CD4-positive, alpha-beta memory T cell (primary cell): ENCODE measurements around the gene C1orf87. TPM values are rescaled to one million over a fixed set of nuclear protein-coding genes. Genes with fewer than 3 reads are reported as not detected.

Source experiments
- CTCF ChIA-PET: fragments of 350-600 bp; sonication (Branson Sonifier 250); formaldehyde crosslinking; loops from one replicate; lab custom pipeline; 2021; ENCODE audit warnings: inconsistent platforms; ENCODE audit not compliant: partially characterized antibody; lab: Charles Lee
- POLR2A ChIA-PET: fragments of 350-600 bp; sonication (Branson Sonifier 250); formaldehyde crosslinking; loops from one replicate; lab custom pipeline; 2021; ENCODE audit not compliant: partially characterized antibody; lab: Charles Lee
- DNase-seq, 5 donors: peaks; one replicate each; pipeline versions ENCODE4 v3.0.0 to v3.0.0-alpha.2; 2020 to 2022; ENCODE audit warnings: mixed read lengths in 1 of 5
- H3K27ac ChIP-seq: one replicate; pipeline ENCODE4 v1.7.0; 2013; ENCODE audit warnings: low read depth, low read length
- H3K27me3 ChIP-seq: 2 replicates; pipeline ENCODE4 v1.7.0; 2013; ENCODE audit warnings: mild to moderate bottlenecking, low read length, moderate library complexity; ENCODE audit not compliant: insufficient read depth
- H3K36me3 ChIP-seq: 2 replicates; pipeline ENCODE4 v1.7.0; 2013; ENCODE audit warnings: mild to moderate bottlenecking, low read length, moderate library complexity; ENCODE audit not compliant: insufficient read depth
- H3K4me1 ChIP-seq: 2 replicates; pipeline ENCODE4 v1.7.0; 2013; ENCODE audit warnings: mild to moderate bottlenecking, low read length, moderate library complexity; ENCODE audit not compliant: insufficient read depth
- H3K4me3 ChIP-seq, 2 donors: one replicate each; pipeline ENCODE4 v1.7.0; 2013; ENCODE audit warnings: low read length in 2 of 2, mild to moderate bottlenecking in 1 of 2
- H3K9me3 ChIP-seq, 2 donors: one replicate each; pipeline ENCODE4 v1.7.0; 2013; ENCODE audit warnings: low read length in 2 of 2, control low read depth in 1 of 2; ENCODE audit not compliant: control insufficient read depth in 1 of 2
- H3K27ac Mint-ChIP-seq, 7 donors: one replicate each; pipeline ENCODE4 v1.8.0; 2020 to 2021; ENCODE audit warnings: mixed read lengths in 7 of 7, mild to moderate bottlenecking in 6 of 7, inconsistent platforms in 3 of 7, moderate library complexity in 3 of 7
- H3K27me3 Mint-ChIP-seq, 2 donors: one replicate each; pipeline ENCODE4 v1.8.0; 2020 to 2021; ENCODE audit warnings: mixed read lengths in 2 of 2
- H3K36me3 Mint-ChIP-seq, 2 donors: one replicate each; pipeline ENCODE4 v1.8.0; 2020 to 2021; ENCODE audit warnings: mixed read lengths in 2 of 2, inconsistent platforms in 1 of 2, mild to moderate bottlenecking in 1 of 2
- H3K4me1 Mint-ChIP-seq, 4 donors: one replicate each; pipeline ENCODE4 v1.8.0; 2020 to 2021; ENCODE audit warnings: mixed read lengths in 4 of 4, mild to moderate bottlenecking in 1 of 4
- H3K4me3 Mint-ChIP-seq, 8 donors: one replicate each; pipeline ENCODE4 v1.8.0; 2020 to 2021; ENCODE audit warnings: mixed read lengths in 8 of 8, mild to moderate bottlenecking in 7 of 8, moderate library complexity in 6 of 8, inconsistent platforms in 3 of 8
- H3K9me3 Mint-ChIP-seq, 8 donors: one replicate each; pipeline ENCODE4 v1.8.0; 2020 to 2021; ENCODE audit warnings: mixed read lengths in 8 of 8, mild to moderate bottlenecking in 5 of 8, inconsistent platforms in 3 of 8, moderate library complexity in 1 of 8
- intact Hi-C: fragments of 100-400 bp; cut with micrococcal nuclease; formaldehyde crosslinking; loops from one replicate; pipeline ENCODE4 v1.15.1; 2023
- polyA plus RNA-seq, 2 donors: library from polyadenylated mRNA; unstranded; fragments of 300-500 nt; fragmentation: Illumina TruSeq; gene quantifications; one replicate each; pipeline ENCODE4 v1.2.3, GENCODE V29; 2021
- total RNA-seq, 2 experiments: library from RNA; stranded (reverse); gene quantifications; one replicate each; pipeline ENCODE4 v1.2.3, GENCODE V29; 2021

Gene C1orf87
- not detected for total RNA-seq
- polyA plus RNA-seq: not detected

GRCh38 chr1:60073605-60074278 is at the start of gene C1orf87:
Gene C1orf87 (minus strand): TSS chr1:60073770. CDS start chr1:60072643, 1,127 bp downstream.
- Mint-ChIP-seq H3K4me1 (no peaks in the 10 kb centered on the region), H3K9me3 (peaks cover 0 to 5% (median 0%) of the 10 kb centered on the region in 8 donors), H3K27ac (no peak within 1 kb of the TSS), H3K36me3 (no peaks in the 10 kb centered on the region), H3K4me3 (no peak within 1 kb of the TSS), H3K27me3 (peaks cover 22 to 30% of the 10 kb centered on the region in 2 donors)
- Histone ChIP-seq H3K36me3 (no peaks in the 10 kb centered on the region), H3K4me3 (no peak within 1 kb of the TSS), H3K4me1 (no peaks in the 10 kb centered on the region), H3K9me3 (no peaks in the 10 kb centered on the region), H3K27ac (no peak within 1 kb of the TSS), H3K27me3 (peaks cover 3% of the 10 kb centered on the region)
- no peak for DNase-seq
- POLR2A ChIA-PET: no interaction called here
- CTCF ChIA-PET: no interaction called here
- intact Hi-C loops: no loop called here

- Mint-ChIP-seq H3K4me3 (no peak overlapping the region), H3K4me1 (no peaks in the 10 kb centered on the region), H3K27ac (no peak overlapping the region), H3K9me3 (peaks cover 0 to 3% (median 0%) of the 10 kb centered on the region in 8 donors), H3K36me3 (no peaks in the 10 kb centered on the region), H3K27me3 (no peaks in the 10 kb centered on the region)
- no peak overlapping the region for H3K27ac ChIP-seq
- DNase-seq: no peak
- no peaks in the 10 kb centered on the region for H3K36me3 ChIP-seq
- H3K4me1 ChIP-seq: no peaks in the 10 kb centered on the region
- ChIA-PET POLR2A (no interaction called here), CTCF (no interaction called here)
- no peaks in the 10 kb centered on the region for H3K27me3 ChIP-seq
- H3K9me3 ChIP-seq: no peaks in the 10 kb centered on the region
- intact Hi-C loops: no loop called here
- no peak overlapping the region for H3K4me3 ChIP-seq
Measured at GRCh38 chr1:60118085-60118484, 44.5 kb upstream of the C1orf87 start.

- POLR2A ChIA-PET: no interaction called here
- no peaks in the 10 kb centered on the region for H3K27me3 Mint-ChIP-seq
- no peaks in the 10 kb centered on the region for H3K9me3 ChIP-seq
- H3K4me3 Mint-ChIP-seq: no peak overlapping the region
- H3K27ac Mint-ChIP-seq: no peak overlapping the region
- no peak overlapping the region for H3K4me3 ChIP-seq
- no peaks in the 10 kb centered on the region for H3K4me1 ChIP-seq
- H3K27ac ChIP-seq: no peak overlapping the region
- CTCF ChIA-PET: no interaction called here
- no peaks in the 10 kb centered on the region for H3K4me1 Mint-ChIP-seq
- no peak for DNase-seq
- no peaks in the 10 kb centered on the region for H3K36me3 Mint-ChIP-seq
- H3K36me3 ChIP-seq: no peaks in the 10 kb centered on the region
- H3K27me3 ChIP-seq: no peaks in the 10 kb centered on the region
- intact Hi-C loops: no loop called here
- peaks cover 0 to 5% (median 0%) of the 10 kb centered on the region in 8 donors for H3K9me3 Mint-ChIP-seq
Measured at GRCh38 chr1:60114745-60115318, 41.3 kb upstream of the C1orf87 start.

GRCh38 chr1:60113596-60113995 is 40.0 kb upstream of the C1orf87 start:
- no peak overlapping the region for H3K4me3 Mint-ChIP-seq
- Histone ChIP-seq H3K9me3 (no peaks in the 10 kb centered on the region), H3K27ac (no peak overlapping the region), H3K4me3 (no peak overlapping the region), H3K36me3 (no peaks in the 10 kb centered on the region), H3K4me1 (no peaks in the 10 kb centered on the region), H3K27me3 (no peaks in the 10 kb centered on the region)
- no peaks in the 10 kb centered on the region for H3K27me3 Mint-ChIP-seq
- H3K27ac Mint-ChIP-seq: no peak overlapping the region
- ChIA-PET CTCF (no interaction called here), POLR2A (no interaction called here)
- DNase-seq: no peak
- peaks cover 0 to 5% (median 0%) of the 10 kb centered on the region in 8 donors for H3K9me3 Mint-ChIP-seq
- no peaks in the 10 kb centered on the region for H3K36me3 Mint-ChIP-seq
- intact Hi-C loops: no loop called here
- no peaks in the 10 kb centered on the region for H3K4me1 Mint-ChIP-seq

GRCh38 chr1:60113028-60113427 is 39.5 kb upstream of the C1orf87 start:
- intact Hi-C loops: no loop called here
- Histone ChIP-seq H3K27ac (no peak overlapping the region), H3K36me3 (no peaks in the 10 kb centered on the region), H3K27me3 (no peaks in the 10 kb centered on the region), H3K9me3 (no peaks in the 10 kb centered on the region), H3K4me1 (no peaks in the 10 kb centered on the region), H3K4me3 (no peak overlapping the region)
- Mint-ChIP-seq H3K4me3 (no peak overlapping the region), H3K9me3 (peaks cover 0 to 7% (median 0%) of the 10 kb centered on the region in 8 donors), H3K4me1 (no peaks in the 10 kb centered on the region), H3K27ac (no peak overlapping the region), H3K36me3 (no peaks in the 10 kb centered on the region), H3K27me3 (no peaks in the 10 kb centered on the region)
- DNase-seq: no peak
- POLR2A ChIA-PET: no interaction called here
- CTCF ChIA-PET: no interaction called here

- Histone ChIP-seq H3K36me3 (no peaks in the 10 kb centered on the region), H3K9me3 (no peaks in the 10 kb centered on the region), H3K27ac (no peak overlapping the region), H3K4me1 (no peaks in the 10 kb centered on the region), H3K4me3 (no peak overlapping the region), H3K27me3 (no peaks in the 10 kb centered on the region)
- ChIA-PET POLR2A (no interaction called here), CTCF (no interaction called here)
- Mint-ChIP-seq H3K27me3 (no peaks in the 10 kb centered on the region), H3K36me3 (no peaks in the 10 kb centered on the region), H3K4me1 (no peaks in the 10 kb centered on the region), H3K9me3 (peaks cover 0 to 7% (median 0%) of the 10 kb centered on the region in 8 donors), H3K27ac (no peak overlapping the region), H3K4me3 (no peak overlapping the region)
- intact Hi-C loops: no loop called here
- DNase-seq: no peak
Measured at GRCh38 chr1:60111716-60112115, 38.1 kb upstream of the C1orf87 start.

GRCh38 chr1:60111118-60111517 is 37.5 kb upstream of the C1orf87 start:
- no peaks in the 10 kb centered on the region for H3K36me3 ChIP-seq
- Mint-ChIP-seq H3K36me3 (no peaks in the 10 kb centered on the region), H3K27me3 (no peaks in the 10 kb centered on the region), H3K9me3 (peaks cover 0 to 7% (median 0%) of the 10 kb centered on the region in 8 donors), H3K4me1 (no peaks in the 10 kb centered on the region), H3K4me3 (no peak overlapping the region), H3K27ac (no peak overlapping the region)
- H3K4me3 ChIP-seq: no peak overlapping the region
- no peaks in the 10 kb centered on the region for H3K27me3 ChIP-seq
- DNase-seq: no peak
- CTCF ChIA-PET: no interaction called here
- H3K27ac ChIP-seq: no peak overlapping the region
- intact Hi-C loops: no loop called here
- H3K4me1 ChIP-seq: no peaks in the 10 kb centered on the region
- no peaks in the 10 kb centered on the region for H3K9me3 ChIP-seq
- POLR2A ChIA-PET: no interaction called here
